ENCODE data around the gene HSD11B1.
A peak's percentile ranks its signal among the peaks of the same experiment; 100 is the strongest.
"Not testable (repeated sequence)": the region's sequence is repeated elsewhere in the genome, so short reads cannot be mapped to it uniquely, and the experiment has no call there.

Gene HSD11B1

GRCh38 chr1:209691237-209691636 lies 13.4 kb upstream of the HSD11B1 start:
- no peak for DNase-seq (ENCODE audit: low read depth)

GRCh38 chr1:209692296-209692695 lies 12.3 kb upstream of the HSD11B1 start:
- DNase-seq (ENCODE audit: low read depth): no peak

GRCh38 chr1:209692745-209693504 lies 11.7 kb upstream of the HSD11B1 start:
- DNase-seq (ENCODE audit: low read depth): peak; percentile 82

GRCh38 chr1:209696673-209697072 lies 8.0 kb upstream of the HSD11B1 start:
- no peak for DNase-seq (ENCODE audit: low read depth)

- peak; percentile 43 for DNase-seq (ENCODE audit: low read depth)
These were observed 7.5 kb upstream of the HSD11B1 start for GRCh38 chr1:209697126-209697525.

- not testable (repeated sequence) for DNase-seq (ENCODE audit: low read depth)
These were observed 4.0 kb upstream of the HSD11B1 start for GRCh38 chr1:209700686-209701085.

GRCh38 chr1:209702832-209703231 lies 1.8 kb upstream of the HSD11B1 start:
- no peak for DNase-seq (ENCODE audit: low read depth)

- no peak for DNase-seq (ENCODE audit: low read depth)
These were observed 677 bp upstream of the HSD11B1 start for GRCh38 chr1:209703834-209704504.

GRCh38 chr1:209705033-209705598 lies 470 bp downstream of the HSD11B1 start:
- no peak for DNase-seq (ENCODE audit: low read depth)

- no peak for DNase-seq (ENCODE audit: low read depth)
These were observed 2.0 kb downstream of the HSD11B1 start for GRCh38 chr1:209706622-209707021.

GRCh38 chr1:209707308-209707707 lies 2.7 kb downstream of the HSD11B1 start:
- DNase-seq (ENCODE audit: low read depth): peak; percentile 45

GRCh38 chr1:209708297-209708696 lies 3.7 kb downstream of the HSD11B1 start:
- DNase-seq (ENCODE audit: low read depth): no peak

- peak; percentile 48 for DNase-seq (ENCODE audit: low read depth)
These were observed 5.4 kb downstream of the HSD11B1 start for GRCh38 chr1:209710093-209710492.

- peak; percentile 49 for DNase-seq (ENCODE audit: low read depth)
These were observed 6.2 kb downstream of the HSD11B1 start for GRCh38 chr1:209710847-209711246.

GRCh38 chr1:209714338-209714737 lies 9.7 kb downstream of the HSD11B1 start:
- DNase-seq (ENCODE audit: low read depth): no peak

GRCh38 chr1:209715314-209715713 lies 10.7 kb downstream of the HSD11B1 start:
- DNase-seq (ENCODE audit: low read depth): no peak

GRCh38 chr1:209717818-209718217 lies 13.2 kb downstream of the HSD11B1 start:
- DNase-seq (ENCODE audit: low read depth): no peak

- DNase-seq (ENCODE audit: low read depth): peak; percentile 89
These were observed 15.7 kb downstream of the HSD11B1 start for GRCh38 chr1:209720326-209720725.

GRCh38 chr1:209720826-209721225 lies 16.2 kb downstream of the HSD11B1 start:
- peak; percentile 27 for DNase-seq (ENCODE audit: low read depth)

- no peak for DNase-seq (ENCODE audit: low read depth)
These were observed 16.7 kb downstream of the HSD11B1 start for GRCh38 chr1:209721323-209721722.

GRCh38 chr1:209723265-209723664 lies 18.6 kb downstream of the HSD11B1 start:
- DNase-seq (ENCODE audit: low read depth): no peak

- no peak for DNase-seq (ENCODE audit: low read depth)
These were observed 19.4 kb downstream of the HSD11B1 start for GRCh38 chr1:209723756-209724693.
